ENCODE measurements around the gene CEP104. TPM values are rescaled to one million over a fixed set of nuclear protein-coding genes. Genes with fewer than 3 reads are reported as not detected.

CEP104 gene
- total and polyA plus RNA-seq, 11 donors, result 5.5 to 46.1 (median 33.0) TPM

DNA sequence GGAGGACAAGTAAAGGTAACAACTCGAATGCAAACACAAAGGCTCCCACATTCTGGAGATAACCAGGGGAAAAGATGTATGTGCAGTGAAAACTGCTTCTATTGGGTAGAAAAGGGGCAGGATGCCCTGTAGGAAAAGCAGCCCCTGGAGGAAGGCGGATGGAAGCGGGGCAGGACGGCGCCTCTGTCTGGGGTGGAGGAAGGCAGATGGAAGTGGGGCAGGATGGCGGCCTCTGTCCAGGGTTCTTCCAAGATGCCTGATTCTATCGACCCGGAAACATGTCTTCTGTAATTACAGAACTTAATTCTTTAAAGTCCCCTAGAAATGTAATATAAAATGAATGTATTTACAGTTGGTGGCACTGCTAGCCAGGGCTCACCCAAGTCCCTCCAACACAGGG is 36.7 kb downstream of the CEP104 start:
- Histone ChIP-seq H3K4me1 (no peaks in the 10 kb centered on the region), H3K27me3 (no peaks in the 10 kb centered on the region), H3K36me3 (peaks cover 0 to 78% (median 72%) of the 10 kb centered on the region in 9 donors), H3K4me3 (no peak overlapping the region), H3K9me3 (no peaks in the 10 kb centered on the region), H3K27ac (no peak overlapping the region)
- DNase-seq (no peak), ATAC-seq (no peak)
- intact Hi-C loops (cut with DNase I), result no loop called here
- TF ChIP-seq POLR2A (IDR thresholded peaks at IDR 0.05), result no peak
- TF ChIP-seq CTCF (IDR thresholded peaks at IDR 0.05), result no peak
- 87 to 94% (median 91%) methylated on average over 8 of the region's 8 CpGs for WGBS, 4 donors

DNA sequence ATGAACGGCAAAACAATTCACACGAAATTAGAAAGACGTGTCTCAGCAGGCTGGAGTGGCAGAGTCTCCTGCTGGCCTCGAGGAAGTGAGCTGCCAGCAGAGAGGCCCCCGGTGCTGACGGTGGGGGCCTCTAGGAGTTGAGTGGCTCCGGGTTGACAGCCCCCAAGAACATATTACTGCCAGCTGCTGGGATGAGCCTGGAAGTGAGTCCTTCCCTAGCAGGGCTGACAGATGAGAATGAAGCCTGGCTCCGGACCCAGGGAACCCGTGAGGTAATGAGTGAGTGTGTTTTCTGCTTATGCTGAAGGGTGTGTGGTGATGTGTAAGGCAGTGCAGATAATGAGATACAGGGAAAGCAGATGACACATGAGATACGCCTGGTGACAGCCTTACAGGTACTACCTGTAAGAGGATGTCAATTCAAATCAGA is 37.2 kb downstream of the CEP104 start:
- DNase-seq (no peak), ATAC-seq (no peak)
- Histone ChIP-seq H3K27ac (no peak overlapping the region), H3K36me3 (peaks cover 0 to 79% (median 73%) of the 10 kb centered on the region in 9 donors), H3K9me3 (no peaks in the 10 kb centered on the region), H3K4me3 (no peak overlapping the region), H3K4me1 (no peaks in the 10 kb centered on the region), H3K27me3 (no peaks in the 10 kb centered on the region)
- TF ChIP-seq CTCF (IDR thresholded peaks at IDR 0.05) (no peak), POLR2A (IDR thresholded peaks at IDR 0.05) (no peak)
- intact Hi-C loops (cut with DNase I), result no loop called here
- WGBS, 4 donors, result 72 to 81% (median 78%) methylated on average over 10 of the region's 10 CpGs

DNA sequence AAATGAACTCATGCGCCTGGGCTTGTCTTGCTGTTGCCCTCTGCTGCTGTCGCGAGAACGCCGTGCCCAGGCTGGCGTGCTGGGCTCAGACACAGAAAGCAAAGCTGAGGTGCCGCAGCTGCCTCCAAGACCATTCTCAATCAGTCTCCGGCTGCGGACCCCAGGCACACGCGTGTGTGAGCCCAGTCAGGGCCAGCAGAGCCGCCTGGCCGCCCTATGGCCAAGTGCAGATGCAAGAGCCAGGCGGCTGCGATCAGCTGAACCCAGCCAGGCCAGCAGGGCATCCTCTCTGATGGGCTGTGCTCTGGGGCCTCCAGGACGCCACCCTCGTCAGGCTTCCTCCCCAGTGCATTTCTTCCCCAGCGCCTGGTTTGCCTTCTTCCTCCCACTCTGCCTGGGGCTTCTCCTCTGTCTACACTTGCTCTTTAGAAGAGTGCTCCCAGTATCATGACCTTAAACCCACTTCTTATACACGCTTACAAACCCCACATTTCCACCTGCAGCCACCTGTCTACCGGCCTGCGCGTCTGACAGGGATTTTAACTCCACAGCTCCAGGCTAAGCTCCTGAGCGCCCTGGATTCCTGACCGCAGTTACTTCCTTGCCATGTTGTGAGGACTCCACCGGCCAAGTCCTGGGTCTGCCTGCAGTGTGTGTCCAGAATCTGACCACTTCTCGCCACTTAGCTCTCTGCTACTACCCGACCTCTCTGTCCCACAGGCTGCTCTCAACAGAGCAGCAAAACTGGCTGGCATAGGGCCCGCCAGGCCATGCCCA is 39.0 kb downstream of the CEP104 start:
- intact Hi-C loops (cut with DNase I), result no loop called here
- no peak for DNase-seq
- Histone ChIP-seq H3K4me1 (no peaks in the 10 kb centered on the region), H3K4me3 (no peak overlapping the region), H3K27ac (no peak overlapping the region), H3K27me3 (no peaks in the 10 kb centered on the region), H3K36me3 (peaks cover 0 to 74% (median 67%) of the 10 kb centered on the region in 9 donors), H3K9me3 (no peaks in the 10 kb centered on the region)
- 94% methylated on average over 21 to 28 of the region's 28 CpGs for WGBS, 4 donors
- ATAC-seq, result no peak
- TF ChIP-seq POLR2A (IDR thresholded peaks at IDR 0.05) (no peak), CTCF (IDR thresholded peaks at IDR 0.05) (no peak)

DNA sequence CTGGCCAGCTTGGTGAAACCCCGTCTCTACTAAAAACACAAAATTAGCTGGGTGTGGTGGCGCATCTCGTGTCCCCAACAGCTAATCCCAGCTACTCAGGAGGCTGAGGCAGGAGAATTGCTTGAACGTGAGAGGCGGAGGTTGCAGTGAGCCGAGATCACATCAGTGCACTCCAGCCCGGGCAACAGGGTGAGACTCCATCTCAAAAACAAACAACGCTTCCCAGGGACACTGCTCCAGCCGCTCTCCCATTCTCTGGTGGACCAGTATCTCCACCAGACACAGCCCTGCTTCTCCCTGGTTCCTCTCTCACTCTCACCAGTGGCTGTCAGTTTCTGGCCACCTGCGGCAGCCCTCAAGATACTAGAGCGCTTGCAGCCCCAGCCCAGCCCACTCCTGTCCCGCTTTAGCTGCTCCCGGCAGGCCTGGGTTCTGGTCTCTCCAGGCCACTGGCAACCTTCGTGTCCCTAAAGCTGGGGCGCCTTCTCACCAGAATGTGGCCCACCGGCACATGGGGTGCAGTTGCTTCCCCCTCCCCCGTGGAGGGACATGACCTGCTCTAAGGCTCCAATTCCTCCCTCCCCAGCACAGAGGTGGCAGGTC is 39.8 kb downstream of the CEP104 start:
- Histone ChIP-seq H3K27ac (no peak overlapping the region), H3K4me1 (no peaks in the 10 kb centered on the region), H3K36me3 (peaks cover 0 to 66% (median 60%) of the 10 kb centered on the region in 9 donors), H3K27me3 (no peaks in the 10 kb centered on the region), H3K9me3 (no peaks in the 10 kb centered on the region), H3K4me3 (no peak overlapping the region)
- WGBS, 4 donors, result 93 to 96% (median 96%) methylated on average over 17 of the region's 17 CpGs
- DNase-seq (no peak), ATAC-seq (no peak)
- TF ChIP-seq CTCF (IDR thresholded peaks at IDR 0.05) (no peak), POLR2A (IDR thresholded peaks at IDR 0.05) (no peak)
- intact Hi-C loops (cut with DNase I), result no loop called here

All from heart left ventricle (tissue), 16 donors.